HG02642 (cell line): ENCODE data around the gene CTRB1.
"Not testable (repeated sequence)": the region's sequence is repeated elsewhere in the genome, so short reads cannot be mapped to it uniquely, and the experiment has no call there.

Experiments used
- ATAC-seq: cut with Tn5 transposase; IDR thresholded peaks from one replicate; pipeline ENCODE4 v1.9.1; 2021; ENCODE audit warnings: mild to moderate bottlenecking; ENCODE audit not compliant: unreplicated experiment, poor library complexity

Gene CTRB1

DNA sequence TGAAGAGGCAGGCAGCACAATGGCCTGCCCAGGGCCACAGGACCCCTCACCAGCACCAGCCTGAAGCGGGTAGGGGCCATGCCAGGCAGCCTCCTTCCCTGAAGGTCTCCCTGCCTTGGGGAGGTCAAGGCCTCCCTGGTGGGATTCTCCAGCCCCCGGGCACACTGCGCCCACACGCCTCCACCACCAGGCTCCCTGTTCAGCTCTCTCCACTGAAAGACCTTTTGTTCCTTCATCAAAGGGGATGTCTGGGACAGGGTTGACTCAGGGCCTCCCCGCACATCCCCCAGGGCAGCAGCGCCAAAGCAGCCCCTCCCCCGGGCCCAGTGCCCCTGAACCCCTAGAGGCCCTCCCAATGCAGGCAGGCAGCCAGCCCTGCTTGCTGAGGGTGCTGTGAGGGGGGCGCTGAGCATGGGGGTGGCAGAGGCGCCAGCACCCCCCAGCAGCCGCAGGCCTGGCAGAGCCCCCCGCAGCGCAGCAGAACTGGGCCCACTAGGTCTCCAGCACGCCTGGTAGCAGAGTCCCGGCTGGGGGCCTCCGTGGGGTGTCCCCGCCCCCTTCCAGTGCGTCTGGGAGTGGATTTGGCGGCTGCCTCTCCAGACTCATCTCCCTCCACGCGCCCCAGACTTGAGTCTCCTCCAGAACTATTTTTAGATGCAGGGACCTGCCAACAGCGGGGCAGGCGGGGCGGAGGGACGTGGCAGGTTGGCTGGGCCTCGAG is 19.5 kb downstream of the CTRB1 start:
- ATAC-seq = no peak

GRCh38 chr16:75238853-75239541 is 20.2 kb downstream of the CTRB1 start:
- no peak for ATAC-seq

GRCh38 chr16:75239542-75240122 is 20.8 kb downstream of the CTRB1 start:
- no peak for ATAC-seq

DNA sequence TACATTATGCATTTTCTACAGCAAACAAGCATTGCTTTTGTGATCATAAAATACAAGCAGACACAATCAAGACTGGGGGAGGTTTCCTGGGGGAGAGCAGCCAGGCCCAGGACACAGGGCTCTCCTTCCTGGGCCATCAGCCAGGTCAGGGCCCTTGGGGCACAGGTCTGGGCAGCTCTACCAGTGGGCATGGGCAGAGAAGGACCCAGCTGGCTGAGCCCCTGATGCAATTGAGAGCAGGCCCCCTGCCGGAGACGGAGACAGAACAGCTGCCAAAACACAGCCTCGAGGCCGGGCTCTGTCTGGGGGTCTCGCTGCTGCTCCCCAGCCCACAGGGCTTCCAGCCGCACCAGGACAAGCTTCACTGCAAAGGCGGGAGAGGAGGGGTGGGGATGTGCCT is 21.8 kb downstream of the CTRB1 start:
- ATAC-seq = not testable (repeated sequence)

GRCh38 chr16:75241412-75241811 is 22.6 kb downstream of the CTRB1 start:
- no peak for ATAC-seq

GRCh38 chr16:75241955-75242354 is 23.2 kb downstream of the CTRB1 start:
- no peak for ATAC-seq

DNA sequence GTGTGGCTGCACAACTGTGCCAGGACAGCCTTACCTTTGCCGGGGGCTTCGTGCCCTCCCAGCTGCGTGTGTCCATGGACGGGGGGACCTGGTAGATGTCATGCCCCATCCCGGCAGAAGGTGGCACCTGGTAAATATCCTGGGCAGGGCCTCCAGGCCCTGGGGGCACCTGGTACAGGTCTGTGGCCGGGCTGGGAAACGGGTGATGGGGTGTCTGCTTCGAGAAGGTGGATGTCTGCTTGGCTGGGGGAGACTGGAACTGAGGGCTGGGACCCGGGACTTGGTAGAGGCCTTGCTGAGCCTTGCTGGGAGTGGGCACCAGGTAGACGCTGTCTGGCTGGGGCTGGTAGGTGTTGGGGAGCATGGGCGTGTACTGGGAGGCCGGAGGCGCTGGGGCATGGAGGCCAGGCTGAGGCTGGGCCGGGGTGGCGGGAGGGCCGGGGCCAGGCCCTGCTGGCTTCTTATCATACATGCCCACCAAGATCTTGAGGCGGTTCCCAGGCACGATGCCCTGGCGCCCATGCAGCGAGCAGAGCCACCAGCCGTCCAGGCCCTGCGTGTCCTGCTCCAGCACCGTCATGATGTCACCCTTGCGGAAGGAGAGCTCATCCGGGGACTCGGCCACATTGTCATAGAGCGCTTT is 23.8 kb downstream of the CTRB1 start:
- ATAC-seq = not testable (repeated sequence)

DNA sequence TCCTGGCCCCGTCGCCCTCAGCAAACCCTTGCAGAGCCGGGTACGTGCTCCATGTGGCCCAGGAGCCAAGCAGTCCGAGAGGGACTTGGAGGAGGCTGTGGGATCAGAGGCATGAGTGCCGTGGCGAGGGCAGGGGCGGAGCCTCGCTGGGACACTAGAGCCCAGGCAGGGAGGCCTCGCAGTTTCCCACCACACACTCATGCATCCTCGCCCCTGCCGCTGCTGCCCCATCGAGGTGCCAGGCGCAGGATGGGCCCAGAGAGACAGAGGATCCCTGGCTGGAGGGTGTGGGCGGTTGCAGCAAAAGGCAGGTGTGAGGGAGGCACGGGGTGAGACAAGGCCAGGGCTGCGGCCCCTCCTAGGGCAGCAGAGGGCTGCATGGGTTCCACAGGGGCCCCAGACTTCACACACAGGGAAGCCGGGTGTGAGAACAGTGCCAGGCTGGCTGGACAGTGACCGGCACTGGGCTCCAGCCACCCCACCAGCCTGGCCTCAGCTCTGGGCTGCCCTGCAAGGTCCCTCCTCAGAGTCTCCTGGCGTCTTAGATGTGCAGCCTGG is 25.0 kb downstream of the CTRB1 start:
- no peak for ATAC-seq

DNA sequence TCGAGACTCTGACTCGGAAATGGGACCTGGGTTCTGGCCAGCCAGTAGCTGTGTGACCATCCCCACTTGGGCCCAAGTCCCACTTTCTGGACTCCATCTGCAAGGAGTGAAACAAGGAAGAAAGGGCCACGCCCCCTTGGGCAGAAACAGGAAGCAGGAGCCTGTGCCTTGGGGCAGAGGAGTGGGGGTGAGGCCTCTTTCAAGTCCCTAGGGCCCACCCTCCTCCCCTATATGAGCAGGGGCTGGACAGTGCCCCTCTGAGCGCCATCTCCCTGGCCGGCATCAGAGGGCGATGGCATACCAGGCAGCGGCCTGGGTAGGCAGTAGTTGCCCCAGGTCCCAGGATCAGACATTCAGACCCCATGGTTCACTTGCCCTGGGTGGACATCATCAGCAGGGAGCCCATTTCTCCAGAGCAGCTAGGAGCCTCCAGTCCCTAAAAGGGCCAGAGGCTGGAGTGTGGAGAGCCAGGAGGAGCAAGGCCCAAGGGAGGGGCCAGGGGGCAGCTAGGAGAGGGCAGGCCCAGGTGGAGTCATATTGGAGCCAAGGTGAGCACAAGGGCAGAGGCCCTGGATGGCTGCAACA is 25.5 kb downstream of the CTRB1 start:
- no peak for ATAC-seq

DNA sequence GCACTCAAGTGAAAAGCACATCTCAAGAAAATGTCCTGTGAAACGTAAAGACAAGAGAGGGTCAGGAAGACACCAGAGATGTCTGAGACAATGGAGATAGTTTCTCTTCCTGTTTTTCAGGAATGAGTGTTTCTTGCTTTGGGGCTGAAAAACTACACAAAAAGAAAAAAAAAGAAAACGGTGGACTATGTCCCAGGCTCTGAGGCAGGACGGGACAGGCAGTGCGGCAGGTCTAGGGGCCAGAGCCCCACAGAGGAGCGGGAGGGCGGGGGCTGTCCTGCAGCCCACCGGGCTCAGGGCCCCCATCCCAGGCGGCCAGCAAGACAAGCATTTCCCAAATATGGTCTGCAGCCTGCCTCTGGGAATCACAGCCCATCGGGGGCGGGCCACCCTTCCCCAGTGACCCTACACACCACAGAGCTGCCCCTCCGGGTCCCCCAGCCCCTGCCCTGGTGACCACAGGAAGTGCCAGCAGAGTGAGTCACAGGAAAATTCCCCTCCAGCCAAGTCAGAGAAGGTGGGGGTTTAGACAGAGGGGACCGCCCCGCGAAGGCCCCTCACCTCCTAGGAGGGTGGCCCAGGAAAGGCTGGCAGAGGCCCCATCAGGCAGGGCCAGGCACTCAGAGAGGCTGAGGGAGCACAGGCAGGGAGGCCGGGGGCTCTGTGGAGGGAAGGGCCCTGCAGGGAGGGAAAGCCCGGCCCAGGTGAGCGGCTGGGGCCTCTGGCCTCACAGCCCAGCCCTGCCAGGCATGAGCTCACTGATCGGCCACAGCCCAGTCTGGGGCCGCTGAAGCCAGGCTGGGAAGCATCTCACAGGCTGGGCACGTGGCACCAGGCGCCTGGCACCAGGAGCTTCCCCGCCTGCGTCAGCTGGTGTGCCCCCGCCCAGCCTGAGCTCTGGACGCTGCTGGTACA is 26.3 kb downstream of the CTRB1 start:
- ATAC-seq = no peak

DNA sequence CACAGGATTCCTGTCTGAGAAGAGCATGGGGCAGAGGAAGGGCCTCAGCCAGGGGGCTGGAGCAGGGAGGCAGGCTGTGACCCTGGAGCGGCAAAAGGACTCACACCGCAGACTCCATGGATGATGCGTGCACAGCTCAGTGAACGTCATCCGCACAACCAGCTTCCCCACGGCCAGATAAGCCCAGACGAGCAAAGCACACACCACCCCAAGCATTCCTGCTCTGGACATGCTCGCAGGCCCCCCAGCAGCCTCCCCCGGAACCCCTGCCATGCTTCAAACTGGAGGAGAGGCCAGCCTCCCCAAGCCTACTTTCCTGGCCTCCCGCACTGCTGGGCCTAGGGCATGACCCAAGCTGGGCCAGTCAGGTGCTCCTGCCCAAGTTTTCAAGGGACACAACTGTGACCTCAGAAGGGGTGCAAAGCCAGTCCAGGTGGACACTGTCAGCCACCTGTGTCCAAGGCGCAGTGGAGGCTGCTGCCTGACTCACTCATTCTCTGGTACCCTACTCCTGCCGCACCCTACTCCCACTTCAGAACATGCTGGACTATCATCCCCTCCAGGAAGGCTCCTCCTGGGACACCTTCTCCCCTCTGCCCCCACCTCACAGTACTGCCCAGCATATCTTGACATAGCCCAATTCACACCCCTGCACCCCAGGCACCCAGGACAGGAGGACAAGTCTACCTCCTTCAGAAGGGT is 27.9 kb downstream of the CTRB1 start:
- ATAC-seq = no peak

GRCh38 chr16:75247249-75247648 is 28.5 kb downstream of the CTRB1 start:
- no peak for ATAC-seq

- ATAC-seq = no peak
Measured at GRCh38 chr16:75248142-75248535, 29.4 kb downstream of the CTRB1 start.

GRCh38 chr16:75248536-75249380 is 30.0 kb downstream of the CTRB1 start:
- no peak for ATAC-seq

DNA sequence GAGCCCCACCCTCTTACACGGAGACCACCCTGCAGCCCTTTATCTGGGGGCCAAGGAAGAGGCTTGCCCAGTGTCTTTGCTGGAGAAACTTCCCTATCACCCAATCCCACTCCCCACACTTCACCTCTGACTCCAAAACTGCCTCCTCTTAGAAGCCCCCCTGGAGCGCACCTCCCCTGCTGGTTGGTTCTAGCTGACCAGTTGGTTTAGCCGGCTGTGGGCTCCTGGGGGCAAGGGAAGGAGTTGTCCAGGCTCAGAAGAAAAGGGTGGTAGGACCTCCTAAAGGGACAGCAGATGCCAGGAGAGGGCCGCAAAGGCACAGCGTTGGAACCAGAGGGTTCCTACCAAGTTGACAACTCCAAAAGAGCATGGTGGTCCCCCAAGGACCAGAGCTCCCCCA is 30.7 kb downstream of the CTRB1 start:
- ATAC-seq = no peak

DNA sequence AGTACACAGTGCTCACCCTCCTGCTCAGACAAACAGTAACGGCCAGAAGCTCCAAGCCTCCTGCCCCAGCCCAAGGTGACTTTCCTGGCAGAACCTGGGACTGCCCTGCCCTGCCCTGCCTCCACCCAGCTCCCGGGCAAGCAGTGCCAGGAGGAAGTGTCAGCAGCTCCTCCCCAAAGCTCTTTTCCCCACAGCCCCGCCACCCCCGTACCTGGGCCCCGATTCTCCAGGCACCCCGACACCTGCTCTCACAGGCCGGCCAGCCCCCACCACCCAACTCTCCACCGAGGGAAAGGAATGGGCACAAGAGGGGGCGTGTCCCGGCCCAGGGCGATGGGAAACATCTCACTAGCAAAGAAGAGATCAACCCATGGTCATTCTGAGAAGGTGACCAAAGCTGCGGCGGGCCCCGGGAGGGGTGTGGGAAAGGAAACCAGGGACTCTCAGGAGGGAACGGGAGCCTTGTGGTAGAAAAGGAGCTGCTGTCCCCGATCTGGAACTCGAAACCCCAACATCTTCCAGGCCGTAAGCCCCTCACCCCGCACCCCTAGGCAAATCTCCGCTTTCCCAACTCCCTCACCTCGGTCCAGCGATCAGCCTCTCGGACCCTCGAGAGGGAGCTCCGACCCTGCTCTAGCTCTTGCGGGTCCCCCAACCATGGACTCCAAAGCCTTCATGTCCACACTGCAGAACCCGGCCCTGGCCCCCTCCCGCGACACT is 31.5 kb downstream of the CTRB1 start:
- no peak for ATAC-seq

DNA sequence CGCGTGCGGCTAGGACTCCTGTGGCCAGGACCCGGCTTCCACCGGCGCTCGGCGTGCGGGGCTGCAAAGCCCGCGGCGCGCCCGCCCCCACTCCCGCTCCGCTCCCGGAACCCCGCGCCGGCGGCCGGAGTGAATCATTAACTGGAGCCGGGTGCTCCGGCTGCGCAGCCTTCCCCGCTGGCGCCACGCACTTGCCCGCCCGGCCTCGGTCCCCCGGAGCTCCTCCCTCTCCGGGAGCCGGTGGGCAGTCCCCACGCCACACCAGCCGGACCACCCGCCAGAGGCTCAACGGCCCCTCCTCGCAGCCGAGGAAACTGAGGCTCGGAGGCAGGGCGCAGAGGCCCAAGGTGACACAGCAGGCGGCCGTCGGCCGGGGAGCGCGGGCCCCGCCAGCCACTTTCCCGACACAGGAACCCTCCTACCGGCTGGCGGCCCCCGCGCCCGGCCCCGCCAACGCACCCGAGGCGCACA is 32.1 kb downstream of the CTRB1 start:
- ATAC-seq = peak; percentile 51
